ENCODE measurements around the gene ZFAND3.

The ZFAND3 gene

GRCh38 chr6:37866590-37867507 lies 47.3 kb downstream of the ZFAND3 start:
- H3K4me1 ChIP-seq (ENCODE audit: insufficient read depth, low read length), result no peaks in the 10 kb centered on the region
- TF ChIP-seq, protein P1, sequence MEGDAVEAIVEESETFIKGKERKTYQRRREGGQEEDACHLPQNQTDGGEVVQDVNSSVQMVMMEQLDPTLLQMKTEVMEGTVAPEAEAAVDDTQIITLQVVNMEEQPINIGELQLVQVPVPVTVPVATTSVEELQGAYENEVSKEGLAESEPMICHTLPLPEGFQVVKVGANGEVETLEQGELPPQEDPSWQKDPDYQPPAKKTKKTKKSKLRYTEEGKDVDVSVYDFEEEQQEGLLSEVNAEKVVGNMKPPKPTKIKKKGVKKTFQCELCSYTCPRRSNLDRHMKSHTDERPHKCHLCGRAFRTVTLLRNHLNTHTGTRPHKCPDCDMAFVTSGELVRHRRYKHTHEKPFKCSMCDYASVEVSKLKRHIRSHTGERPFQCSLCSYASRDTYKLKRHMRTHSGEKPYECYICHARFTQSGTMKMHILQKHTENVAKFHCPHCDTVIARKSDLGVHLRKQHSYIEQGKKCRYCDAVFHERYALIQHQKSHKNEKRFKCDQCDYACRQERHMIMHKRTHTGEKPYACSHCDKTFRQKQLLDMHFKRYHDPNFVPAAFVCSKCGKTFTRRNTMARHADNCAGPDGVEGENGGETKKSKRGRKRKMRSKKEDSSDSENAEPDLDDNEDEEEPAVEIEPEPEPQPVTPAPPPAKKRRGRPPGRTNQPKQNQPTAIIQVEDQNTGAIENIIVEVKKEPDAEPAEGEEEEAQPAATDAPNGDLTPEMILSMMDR (IDR thresholded peaks at IDR 0.05; ENCODE audit: borderline replicate concordance, extremely low read depth, low read length, poor library complexity, severe bottlenecking), result no peak
- no peak for TF ChIP-seq EZH2 (IDR thresholded peaks at IDR 0.05; ENCODE audit: borderline replicate concordance, low read depth, low read length, severe bottlenecking)
- no peak overlapping the region for H3K4me2 ChIP-seq (ENCODE audit: insufficient read depth, low read length)
- peaks cover 97% of the 10 kb centered on the region for H3K79me2 ChIP-seq (ENCODE audit: insufficient read depth, low read length)
- H3K27me3 ChIP-seq (ENCODE audit: insufficient read depth, low read length, poor library complexity), result no peaks in the 10 kb centered on the region
- no peak overlapping the region for H3K27ac ChIP-seq (ENCODE audit: low read length)
- peaks cover 43% of the 10 kb centered on the region; the same call in 1 of the 2 replicates for H4K20me1 ChIP-seq (ENCODE audit: insufficient read depth, low read length)
- peaks cover 3% of the 10 kb centered on the region for H3K9me3 ChIP-seq (ENCODE audit: insufficient read depth, low read length, severe bottlenecking)
- no peak overlapping the region for H2AFZ ChIP-seq (ENCODE audit: low read depth, low read length)
- no peak for DNase-seq
- ATAC-seq (ENCODE audit: insufficient read depth, low read depth), result no peak
- H3K36me3 ChIP-seq (ENCODE audit: insufficient read depth, low read length), result no peaks in the 10 kb centered on the region
- no peak overlapping the region for H3K9ac ChIP-seq (ENCODE audit: low read depth, low read length)
- H3K4me3 ChIP-seq (ENCODE audit: low read depth in 1 of 2, low read length in 2 of 2), result no peak overlapping the region

DNA sequence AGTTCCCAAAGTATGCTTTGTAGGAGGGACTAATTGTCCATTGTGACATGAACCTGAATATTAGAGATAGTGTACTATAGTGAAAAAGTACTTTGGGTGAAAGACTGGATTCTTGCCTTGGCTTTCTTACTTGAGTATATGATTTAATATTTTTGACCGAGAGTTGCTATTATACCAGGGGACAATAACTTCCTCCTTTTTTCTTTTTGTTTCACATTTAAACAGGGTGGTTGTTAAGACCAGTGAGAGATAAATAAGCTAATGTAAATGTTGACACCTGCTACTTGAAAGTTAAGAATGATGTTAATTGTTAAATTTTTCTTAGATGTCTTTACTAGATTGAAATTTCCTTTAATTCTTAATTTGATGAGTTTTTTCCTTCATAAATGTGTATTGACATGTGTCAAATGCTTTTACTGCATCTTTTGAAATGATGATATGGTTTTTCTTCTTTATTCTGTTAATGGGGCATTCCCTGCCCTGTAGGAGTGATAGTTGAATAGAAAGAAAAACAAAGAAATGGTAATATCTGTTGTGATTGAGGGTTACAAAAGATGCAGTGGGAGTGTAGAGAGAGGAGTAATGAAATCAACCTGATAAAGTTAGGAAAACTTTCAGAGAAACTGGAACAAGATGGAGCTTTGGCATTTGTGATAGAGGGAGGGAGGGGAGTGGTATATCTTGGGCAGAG lies 48.4 kb downstream of the ZFAND3 start:
- DNase-seq, result no peak
- Histone ChIP-seq H3K9me3 (ENCODE audit: insufficient read depth, low read length, severe bottlenecking) (peaks cover 3% of the 10 kb centered on the region), H3K36me3 (ENCODE audit: insufficient read depth, low read length) (no peaks in the 10 kb centered on the region), H3K27me3 (ENCODE audit: insufficient read depth, low read length, poor library complexity) (no peaks in the 10 kb centered on the region), H2AFZ (ENCODE audit: low read depth, low read length) (no peak overlapping the region), H3K79me2 (ENCODE audit: insufficient read depth, low read length) (peaks cover 98% of the 10 kb centered on the region), H3K4me3 (ENCODE audit: low read depth in 1 of 2, low read length in 2 of 2) (no peak overlapping the region), H3K4me2 (ENCODE audit: insufficient read depth, low read length) (no peak overlapping the region), H4K20me1 (ENCODE audit: insufficient read depth, low read length) (peaks cover 46% of the 10 kb centered on the region; the same call in 1 of the 2 replicates), H3K9ac (ENCODE audit: low read depth, low read length) (no peak overlapping the region), H3K27ac (ENCODE audit: low read length) (no peak overlapping the region), H3K4me1 (ENCODE audit: insufficient read depth, low read length) (no peaks in the 10 kb centered on the region)
- ATAC-seq (ENCODE audit: insufficient read depth, low read depth), result no peak
- no peak for TF ChIP-seq EZH2 (IDR thresholded peaks at IDR 0.05; ENCODE audit: borderline replicate concordance, low read depth, low read length, severe bottlenecking)
- TF ChIP-seq, protein P1 (IDR thresholded peaks at IDR 0.05; ENCODE audit: borderline replicate concordance, extremely low read depth, low read length, poor library complexity, severe bottlenecking), result no peak

DNA sequence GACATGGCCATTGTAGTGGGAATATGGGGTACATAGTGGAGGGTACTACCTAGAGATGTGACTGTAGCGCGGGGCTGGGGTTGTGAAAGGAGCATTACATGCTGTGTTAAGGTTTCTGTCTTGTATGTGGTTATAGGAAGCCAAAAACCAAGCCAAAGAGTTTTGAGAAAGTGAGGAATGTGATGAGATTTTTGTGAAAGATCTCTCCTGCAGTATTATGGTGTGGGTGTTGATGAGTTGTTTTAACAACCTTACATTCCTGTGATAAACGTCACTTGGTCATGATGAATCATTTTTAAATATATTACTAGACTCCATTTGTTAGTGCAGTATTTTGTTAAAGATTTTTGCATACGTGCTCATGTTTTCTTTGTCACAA lies 48.9 kb downstream of the ZFAND3 start:
- no peaks in the 10 kb centered on the region for H3K36me3 ChIP-seq (ENCODE audit: insufficient read depth, low read length)
- peaks cover 3% of the 10 kb centered on the region for H3K9me3 ChIP-seq (ENCODE audit: insufficient read depth, low read length, severe bottlenecking)
- no peaks in the 10 kb centered on the region for H3K27me3 ChIP-seq (ENCODE audit: insufficient read depth, low read length, poor library complexity)
- ATAC-seq (ENCODE audit: insufficient read depth, low read depth), result no peak
- no peak overlapping the region for H3K27ac ChIP-seq (ENCODE audit: low read length)
- H3K79me2 ChIP-seq (ENCODE audit: insufficient read depth, low read length), result peaks cover 98% of the 10 kb centered on the region
- no peaks in the 10 kb centered on the region for H3K4me1 ChIP-seq (ENCODE audit: insufficient read depth, low read length)
- no peak for DNase-seq
- TF ChIP-seq EZH2 (IDR thresholded peaks at IDR 0.05; ENCODE audit: borderline replicate concordance, low read depth, low read length, severe bottlenecking), result no peak
- TF ChIP-seq, protein P1 (IDR thresholded peaks at IDR 0.05; ENCODE audit: borderline replicate concordance, extremely low read depth, low read length, poor library complexity, severe bottlenecking), result no peak
- no peak overlapping the region for H2AFZ ChIP-seq (ENCODE audit: low read depth, low read length)
- H3K4me3 ChIP-seq (ENCODE audit: low read depth in 1 of 2, low read length in 2 of 2), result no peak overlapping the region
- H3K9ac ChIP-seq (ENCODE audit: low read depth, low read length), result no peak overlapping the region
- H3K4me2 ChIP-seq (ENCODE audit: insufficient read depth, low read length), result no peak overlapping the region
- H4K20me1 ChIP-seq (ENCODE audit: insufficient read depth, low read length), result peaks cover 47% of the 10 kb centered on the region; the same call in 1 of the 2 replicates
